LNCAP (cell line): ENCODE results near the gene SLC9A8.

Source experiments
- CTCF ChIP-seq: fragments of 450-650 bp; IDR thresholded peaks from 2 replicates; pipeline ENCODE4 v1.5.1; 2017; ENCODE audit warnings: mild to moderate bottlenecking

The SLC9A8 gene

GRCh38 chr20:49938173-49939163 is 125.8 kb downstream of the SLC9A8 start:
- no peak for TF ChIP-seq CTCF

- TF ChIP-seq CTCF = no peak
These were observed 128.8 kb downstream of the SLC9A8 start for GRCh38 chr20:49941456-49941855.
